ENCODE results near the gene OPN5. TPM values are rescaled to one million over a fixed set of nuclear protein-coding genes. Genes with fewer than 3 reads are reported as not detected.

Gene OPN5
- total RNA-seq = not detected

GRCh38 chr6:47781732-47782131, at the start of gene OPN5:
Gene OPN5 (plus strand): TSS chr6:47782032. CDS start chr6:47782067, 35 bp downstream.
- no peak for DNase-seq
- Histone ChIP-seq H3K36me3 (no peaks in the 10 kb centered on the region), H3K9me3 (no peaks in the 10 kb centered on the region), H3K4me3 (no peak within 1 kb of the TSS), H3K9ac (ENCODE audit: low read depth in 2 of 2, low read length in 2 of 2) (peak within 1 kb of the TSS in 1 of 2 donors; percentile 53), H3K4me1 (no peaks in the 10 kb centered on the region), H3K27me3 (no peaks in the 10 kb centered on the region), H3K27ac (no peak within 1 kb of the TSS)
- TF ChIP-seq CTCF (IDR thresholded peaks at IDR 0.05) = no peak
- intact Hi-C loops (cut with DNase I) = loop anchor here (2.0 kb wide), 2 partner anchors 151 to 369 kb away; no protein-coding TSS in a partner anchor

GRCh38 chr6:47733879-47734558, 47.8 kb upstream of the OPN5 start:
- H3K36me3 ChIP-seq = no peaks in the 10 kb centered on the region
- TF ChIP-seq CTCF (IDR thresholded peaks at IDR 0.05) = no peak
- no peaks in the 10 kb centered on the region for H3K4me1 ChIP-seq
- H3K4me3 ChIP-seq = no peak overlapping the region
- no peak overlapping the region for H3K9ac ChIP-seq (ENCODE audit: low read depth in 2 of 2, low read length in 2 of 2)
- intact Hi-C loops (cut with DNase I) = loop anchor here (5.0 to 10.0 kb wide), 2 partner anchors 102 to 319 kb away; no protein-coding TSS in a partner anchor
- DNase-seq = peak; percentile 27
- no peak overlapping the region for H3K27ac ChIP-seq
- H3K27me3 ChIP-seq = no peaks in the 10 kb centered on the region
- H3K9me3 ChIP-seq = no peaks in the 10 kb centered on the region

GRCh38 chr6:47734831-47735481, 46.9 kb upstream of the OPN5 start:
- TF ChIP-seq CTCF (IDR thresholded peaks at IDR 0.05) = no peak
- Histone ChIP-seq H3K4me1 (no peaks in the 10 kb centered on the region), H3K9me3 (no peaks in the 10 kb centered on the region), H3K27ac (no peak overlapping the region), H3K27me3 (no peaks in the 10 kb centered on the region), H3K9ac (ENCODE audit: low read depth in 2 of 2, low read length in 2 of 2) (no peak overlapping the region), H3K36me3 (no peaks in the 10 kb centered on the region), H3K4me3 (no peak overlapping the region)
- DNase-seq = no peak
- intact Hi-C loops (cut with DNase I) = loop anchor here (5.0 to 10.0 kb wide), 2 partner anchors 103 to 320 kb away; no protein-coding TSS in a partner anchor

GRCh38 chr6:47736083-47736700, 45.6 kb upstream of the OPN5 start:
- H3K4me3 ChIP-seq = no peak overlapping the region
- intact Hi-C loops (cut with DNase I) = loop anchor here (10.0 kb wide), 1 partner anchor 321 kb away; no protein-coding TSS in a partner anchor
- H3K27me3 ChIP-seq = no peaks in the 10 kb centered on the region
- DNase-seq = no peak
- no peaks in the 10 kb centered on the region for H3K4me1 ChIP-seq
- no peak overlapping the region for H3K9ac ChIP-seq (ENCODE audit: low read depth in 2 of 2, low read length in 2 of 2)
- no peak overlapping the region for H3K27ac ChIP-seq
- TF ChIP-seq CTCF (IDR thresholded peaks at IDR 0.05) = no peak
- H3K9me3 ChIP-seq = no peaks in the 10 kb centered on the region
- no peaks in the 10 kb centered on the region for H3K36me3 ChIP-seq

- DNase-seq = no peak
- no peak overlapping the region for H3K4me3 ChIP-seq
- H3K36me3 ChIP-seq = no peaks in the 10 kb centered on the region
- TF ChIP-seq CTCF (IDR thresholded peaks at IDR 0.05) = no peak
- no peaks in the 10 kb centered on the region for H3K9me3 ChIP-seq
- no peak overlapping the region for H3K9ac ChIP-seq (ENCODE audit: low read depth in 2 of 2, low read length in 2 of 2)
- no peak overlapping the region for H3K27ac ChIP-seq
- no peaks in the 10 kb centered on the region for H3K27me3 ChIP-seq
- no peaks in the 10 kb centered on the region for H3K4me1 ChIP-seq
- intact Hi-C loops (cut with DNase I) = loop anchor here (10.0 kb wide), 1 partner anchor 323 kb away; no protein-coding TSS in a partner anchor
Measured at GRCh38 chr6:47737406-47737805, 44.4 kb upstream of the OPN5 start.

Data from colonic mucosa (tissue), 4 donors.